Activated naive CD4-positive, alpha-beta T cell treated with anti-CD3 and anti-CD28 coated beads, Interleukin-2, amount 50 U/mL, for 16 hours (primary cell): ENCODE measurements around the gene SARNP.
"Not testable (repeated sequence)": the region's sequence is repeated elsewhere in the genome, so short reads cannot be mapped to it uniquely, and the experiment has no call there.

Experiments used
- DNase-seq: peaks from one replicate; pipeline ENCODE4 v3.0.0-alpha.2; 2020

The SARNP gene

DNA sequence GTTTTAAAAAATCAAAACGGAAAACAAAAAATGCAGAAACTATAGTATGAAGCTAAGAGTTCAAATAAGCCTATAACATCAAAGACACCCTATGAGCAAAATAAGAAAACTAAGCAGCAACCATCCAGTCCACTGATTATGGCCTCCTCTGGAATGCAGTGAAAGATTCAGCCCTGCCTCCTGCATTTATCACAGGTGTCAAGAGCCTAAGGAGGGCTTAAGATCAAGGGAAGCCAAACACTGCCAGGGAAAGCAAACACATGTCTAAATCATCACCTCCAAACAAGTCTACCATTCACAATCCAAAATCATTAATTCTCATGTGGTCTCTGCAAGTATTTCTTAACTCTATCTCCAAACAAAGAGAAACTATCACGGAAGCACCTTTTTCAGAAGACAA lies 28.4 kb downstream of the SARNP start:
- no peak for DNase-seq

DNA sequence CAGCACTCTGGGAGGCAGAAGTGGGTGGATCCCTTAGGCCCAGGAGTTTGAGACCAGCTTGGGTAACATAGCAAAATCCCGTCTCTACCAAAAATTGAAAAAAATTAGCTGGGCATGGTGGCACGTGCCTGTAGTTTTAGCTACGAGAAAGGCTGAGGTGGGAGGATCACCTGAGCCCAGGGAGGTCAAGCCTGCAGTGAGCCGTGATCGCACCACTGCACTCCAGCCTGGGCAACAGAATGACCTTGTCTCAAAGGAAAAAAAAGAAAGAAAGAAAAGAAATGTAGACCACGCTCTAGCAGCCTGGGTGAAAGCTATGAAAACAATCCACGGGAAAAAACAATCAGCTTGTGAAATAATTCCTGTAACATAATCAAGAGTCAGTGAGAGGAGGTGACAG lies 29.0 kb downstream of the SARNP start:
- DNase-seq = no peak

DNA sequence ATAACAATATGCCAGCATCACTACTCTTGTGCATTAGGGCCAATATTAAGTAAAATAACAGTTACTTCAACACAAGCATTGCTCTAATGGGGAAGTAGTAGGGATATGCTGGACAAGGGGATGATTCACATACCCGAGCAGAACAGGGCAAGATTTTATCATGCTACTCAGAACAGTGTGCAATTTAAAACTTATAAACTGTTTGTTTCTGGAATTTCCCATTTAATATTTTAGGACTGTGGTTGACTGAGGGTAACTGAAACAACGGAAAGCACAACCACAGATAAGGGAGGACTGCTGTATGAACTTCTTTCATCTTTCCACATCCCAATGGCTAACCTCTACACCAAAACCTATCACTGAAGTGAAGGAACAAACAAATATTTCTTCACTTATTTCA lies 36.8 kb downstream of the SARNP start:
- DNase-seq = no peak

DNA sequence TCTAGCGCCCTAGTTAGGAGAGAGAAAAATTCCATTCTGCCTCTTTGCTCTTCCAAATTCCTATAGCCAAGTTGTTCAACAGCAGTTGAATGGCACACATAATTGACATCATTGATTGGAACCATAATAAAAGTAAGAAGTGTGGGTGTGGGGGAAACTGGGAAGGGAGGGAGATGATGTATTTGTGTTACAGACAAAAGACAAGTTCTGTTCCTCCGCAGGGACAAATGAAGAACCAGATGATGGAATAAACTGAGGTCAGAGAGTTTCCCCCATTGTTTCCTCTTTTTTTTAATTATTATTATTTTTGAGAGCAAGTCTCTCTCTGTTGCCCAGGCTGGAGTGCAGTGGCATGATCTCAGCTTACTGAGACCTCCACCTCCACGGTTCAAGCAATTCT lies 39.7 kb downstream of the SARNP start:
- no peak for DNase-seq

DNA sequence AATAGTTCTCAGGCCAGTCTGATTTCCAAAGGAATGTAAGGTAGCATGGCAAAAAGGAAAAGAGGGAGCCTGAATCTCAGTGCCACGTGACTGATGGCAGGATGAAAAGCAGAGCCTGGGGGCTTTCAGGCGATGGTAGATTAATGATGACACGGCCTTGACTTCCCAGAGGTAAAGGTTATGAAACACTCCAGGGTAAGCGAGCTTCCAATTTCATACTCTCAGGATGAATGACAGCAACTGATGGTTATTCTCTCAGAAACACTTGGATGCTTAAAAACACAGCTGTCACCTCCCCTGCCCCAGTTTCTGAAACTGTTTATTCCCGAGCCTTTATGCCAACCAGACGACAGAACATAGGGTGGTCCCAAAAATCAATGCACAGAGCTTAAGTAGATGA lies 45.8 kb downstream of the SARNP start:
- no peak for DNase-seq

DNA sequence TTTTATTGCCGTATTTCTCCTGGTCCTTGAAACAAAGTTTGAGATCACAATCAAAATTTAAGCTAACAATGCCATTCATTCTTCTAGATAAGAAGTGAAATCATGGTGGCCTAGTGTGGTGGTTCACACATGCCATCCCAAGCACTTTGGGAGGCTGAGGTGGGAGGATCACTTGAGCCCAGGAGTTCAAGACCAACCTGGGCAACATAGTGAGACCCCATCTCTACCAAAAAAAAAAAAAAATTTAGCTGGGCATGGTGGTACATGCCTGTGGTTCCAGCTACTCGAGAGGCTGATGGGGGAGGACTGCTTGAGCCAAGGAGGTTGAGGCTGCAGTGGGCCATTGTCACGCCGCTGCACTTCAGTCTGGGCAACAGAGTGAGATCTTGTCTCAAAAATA lies 50.4 kb downstream of the SARNP start:
- DNase-seq = no peak

DNA sequence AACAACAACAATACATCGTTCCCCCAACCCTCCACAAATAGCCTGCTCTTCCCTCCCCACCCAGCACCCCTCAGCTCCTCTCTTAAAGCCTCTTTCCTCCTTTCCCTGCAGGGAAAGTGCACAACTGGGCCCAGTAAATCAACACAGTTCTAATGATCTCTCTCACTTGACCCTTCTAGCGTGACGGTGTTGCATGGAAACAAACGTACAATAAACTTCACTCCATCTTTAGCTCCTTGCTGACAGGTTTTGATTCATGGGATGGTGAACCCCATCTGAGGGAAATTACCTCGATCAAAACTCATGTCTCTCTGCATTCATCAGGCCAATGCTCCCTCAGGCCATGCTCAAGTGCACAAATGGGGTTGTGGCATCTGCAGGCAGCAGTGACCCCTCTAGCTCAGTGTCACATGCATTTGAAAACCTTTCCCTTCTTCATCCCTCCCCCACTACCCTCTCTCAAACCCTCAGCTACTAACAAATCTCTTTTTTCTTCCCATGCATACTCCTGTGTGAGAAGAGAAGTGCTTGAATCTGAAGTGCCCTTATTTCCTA lies 51.7 kb downstream of the SARNP start:
- DNase-seq = no peak

DNA sequence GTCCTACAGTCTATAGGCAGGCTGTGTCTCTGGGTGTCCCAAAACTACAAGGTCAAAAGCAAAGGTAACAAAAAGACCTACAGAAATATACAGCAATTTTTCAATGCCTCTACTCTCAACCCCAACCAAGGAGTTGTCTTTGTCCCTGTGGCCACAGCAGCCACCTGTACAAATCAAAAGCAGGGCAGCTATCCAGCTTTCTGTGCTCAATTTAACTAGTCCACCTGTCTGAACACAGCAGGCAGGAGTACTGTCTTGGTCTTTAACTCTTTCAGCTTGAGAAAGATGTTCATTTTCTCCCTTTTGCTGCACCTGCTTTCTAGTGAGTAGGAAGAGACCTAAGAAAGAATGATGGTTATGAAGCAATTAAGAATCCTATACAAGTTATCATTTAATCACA lies 54.9 kb downstream of the SARNP start:
- DNase-seq = no peak

DNA sequence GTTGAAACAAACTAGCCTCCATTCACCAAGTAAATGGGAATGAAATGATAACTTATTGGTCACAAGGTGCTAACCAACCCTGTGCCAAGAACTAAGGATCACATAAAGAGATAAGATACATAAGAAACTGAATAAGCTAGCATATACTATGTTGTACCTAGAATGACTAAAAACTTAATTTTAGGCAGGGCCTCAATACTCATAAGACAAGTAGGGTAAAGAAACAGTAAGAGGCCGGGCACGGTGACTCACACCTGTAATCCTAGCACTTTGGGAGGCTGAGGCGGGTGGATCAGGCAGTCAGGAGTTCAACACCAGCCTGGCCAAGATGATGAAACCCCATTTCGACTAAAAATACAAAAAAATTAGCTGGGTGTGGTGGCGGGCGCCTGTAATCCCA lies 56.9 kb downstream of the SARNP start:
- peak; percentile 34 for DNase-seq

DNA sequence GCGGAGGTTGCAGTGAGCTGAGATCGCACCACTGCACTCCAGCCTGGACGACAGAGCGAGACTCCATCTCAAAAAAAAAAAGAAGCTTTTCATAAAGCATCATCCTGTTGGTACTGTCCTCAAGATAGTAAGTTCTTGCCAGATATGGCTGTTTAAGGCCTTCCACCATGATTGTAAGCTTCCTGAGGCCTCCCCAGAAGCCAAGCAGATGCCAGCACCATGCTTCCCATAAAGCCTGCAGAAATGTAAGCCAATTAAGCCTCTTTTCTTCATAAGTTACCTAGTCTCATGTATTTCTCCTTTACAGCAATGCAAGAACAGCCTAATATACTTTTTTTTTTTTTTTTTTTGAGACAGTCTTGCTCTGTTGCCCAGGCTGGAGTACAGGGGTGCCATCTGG lies 58.9 kb downstream of the SARNP start:
- not testable (repeated sequence) for DNase-seq

DNA sequence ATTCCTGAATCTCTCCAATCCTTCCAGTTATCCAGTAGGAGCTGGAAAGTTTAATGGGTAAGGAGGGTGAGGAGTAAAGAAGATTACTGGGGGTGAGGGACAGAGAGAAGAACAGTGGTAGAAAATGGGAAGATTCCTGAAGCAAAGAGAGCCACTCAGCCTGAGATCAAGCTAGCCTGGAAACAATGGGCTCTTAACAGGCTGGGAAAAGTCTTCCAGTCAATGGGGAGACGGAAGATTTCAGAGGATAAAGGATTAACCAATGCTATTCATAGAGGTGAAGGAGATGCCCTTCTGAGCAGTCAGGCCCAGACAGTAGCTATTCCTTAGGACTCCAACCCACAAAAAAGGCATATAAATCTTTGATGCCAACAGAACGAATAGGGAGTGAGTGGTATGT lies 59.8 kb downstream of the SARNP start:
- DNase-seq = no peak

DNA sequence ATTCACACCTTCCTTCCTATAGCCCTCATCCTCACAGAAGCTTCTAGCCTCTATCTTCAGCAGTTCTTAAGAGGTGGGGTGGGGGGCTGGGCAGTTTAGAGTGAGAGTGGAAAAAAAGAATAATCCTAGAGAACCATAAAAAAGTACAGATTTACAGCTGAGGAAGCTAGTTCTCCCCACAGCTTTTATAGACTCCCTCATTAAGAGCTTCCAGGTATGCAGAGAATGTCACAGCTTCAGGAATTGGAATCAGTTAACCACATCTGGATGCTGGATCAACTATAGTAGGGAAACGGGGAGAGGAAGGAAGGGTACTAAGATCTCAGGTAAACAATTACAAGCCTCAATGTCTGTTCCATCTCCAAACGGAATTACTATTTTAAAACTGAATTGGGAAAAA lies 62.3 kb downstream of the SARNP start:
- DNase-seq = no peak

DNA sequence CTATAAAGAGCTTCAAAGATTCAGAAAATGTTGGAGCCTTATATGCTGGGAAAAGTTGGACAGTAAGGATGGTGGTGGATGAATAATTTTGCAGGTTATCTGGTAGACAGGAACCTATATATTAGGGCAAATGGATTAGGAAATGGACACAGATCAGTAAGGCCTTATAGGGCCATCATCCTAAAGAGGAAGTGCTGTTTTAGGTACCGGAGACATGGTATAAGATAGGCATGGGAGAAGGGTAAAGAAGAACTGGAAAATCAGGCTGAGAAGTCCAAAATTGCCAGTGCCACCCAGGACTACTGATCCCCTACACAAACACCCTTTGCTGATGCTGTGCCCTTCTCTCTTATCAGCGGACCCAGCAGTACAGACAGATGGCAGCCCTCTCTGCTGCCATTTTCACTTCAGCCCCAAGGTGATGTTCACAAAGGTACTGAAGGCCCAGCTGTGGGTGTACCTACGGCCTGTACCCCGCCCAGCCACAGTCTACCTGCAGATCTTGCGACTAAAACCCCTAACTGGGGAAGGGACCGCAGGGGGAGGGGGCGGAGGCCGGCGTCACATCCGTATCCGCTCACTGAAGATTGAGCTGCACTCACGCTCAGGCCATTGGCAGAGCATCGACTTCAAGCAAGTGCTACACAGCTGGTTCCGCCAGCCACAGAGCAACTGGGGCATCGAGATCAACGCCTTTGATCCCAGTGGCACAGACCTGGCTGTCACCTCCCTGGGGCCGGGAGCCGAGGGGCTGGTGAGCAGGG lies 69.1 kb downstream of the SARNP start:
- DNase-seq = no peak

DNA sequence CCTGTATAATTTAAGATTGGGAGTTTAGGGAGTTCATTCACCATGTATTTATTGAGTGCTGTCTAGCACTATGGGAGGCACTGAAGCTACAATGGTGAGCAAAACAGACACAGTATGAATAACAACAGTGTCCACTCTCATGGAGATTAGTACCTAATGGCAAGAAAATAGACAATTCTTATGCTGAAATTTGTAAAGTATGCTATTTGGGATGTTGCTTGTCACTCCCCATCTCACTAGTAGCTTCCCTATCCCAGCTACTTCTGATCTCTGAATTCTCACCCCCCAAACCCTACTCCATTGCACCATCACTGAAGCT lies 70.7 kb downstream of the SARNP start:
- no peak for DNase-seq

DNA sequence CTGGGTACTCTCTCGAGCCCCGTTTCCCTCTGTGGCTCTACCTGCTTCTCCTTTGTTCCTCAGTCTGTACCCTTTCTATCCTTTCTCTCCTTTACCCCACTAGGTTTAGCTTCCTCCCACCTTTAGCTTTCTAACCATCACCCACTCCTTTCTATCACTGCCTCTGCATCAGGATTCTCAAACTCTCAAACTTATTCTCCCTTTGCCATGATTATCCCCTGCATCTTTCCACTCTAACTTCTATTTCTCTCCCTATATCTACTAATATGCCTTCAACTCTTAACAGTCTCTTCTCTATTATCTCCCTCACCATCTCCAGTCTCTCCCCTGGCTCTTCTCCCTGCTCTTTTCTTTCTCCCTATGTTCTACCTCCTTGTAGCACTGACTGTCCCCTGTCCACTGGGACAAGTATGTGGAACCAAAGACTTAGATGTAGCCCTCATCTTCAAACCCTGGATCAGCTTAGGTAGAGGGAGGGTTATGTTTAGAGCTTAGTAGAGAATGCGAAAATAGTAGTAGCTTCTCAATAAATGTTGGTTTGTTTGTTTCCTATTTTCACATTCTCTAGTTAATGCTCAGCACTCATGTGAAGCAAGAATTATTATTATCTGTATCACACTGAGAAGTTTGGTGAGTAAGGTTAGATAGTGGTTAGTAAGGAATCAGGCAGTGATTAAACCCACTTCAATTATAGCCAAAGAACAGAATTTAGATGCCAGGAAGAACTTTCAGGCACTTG lies 71.2 kb downstream of the SARNP start:
- no peak for DNase-seq

DNA sequence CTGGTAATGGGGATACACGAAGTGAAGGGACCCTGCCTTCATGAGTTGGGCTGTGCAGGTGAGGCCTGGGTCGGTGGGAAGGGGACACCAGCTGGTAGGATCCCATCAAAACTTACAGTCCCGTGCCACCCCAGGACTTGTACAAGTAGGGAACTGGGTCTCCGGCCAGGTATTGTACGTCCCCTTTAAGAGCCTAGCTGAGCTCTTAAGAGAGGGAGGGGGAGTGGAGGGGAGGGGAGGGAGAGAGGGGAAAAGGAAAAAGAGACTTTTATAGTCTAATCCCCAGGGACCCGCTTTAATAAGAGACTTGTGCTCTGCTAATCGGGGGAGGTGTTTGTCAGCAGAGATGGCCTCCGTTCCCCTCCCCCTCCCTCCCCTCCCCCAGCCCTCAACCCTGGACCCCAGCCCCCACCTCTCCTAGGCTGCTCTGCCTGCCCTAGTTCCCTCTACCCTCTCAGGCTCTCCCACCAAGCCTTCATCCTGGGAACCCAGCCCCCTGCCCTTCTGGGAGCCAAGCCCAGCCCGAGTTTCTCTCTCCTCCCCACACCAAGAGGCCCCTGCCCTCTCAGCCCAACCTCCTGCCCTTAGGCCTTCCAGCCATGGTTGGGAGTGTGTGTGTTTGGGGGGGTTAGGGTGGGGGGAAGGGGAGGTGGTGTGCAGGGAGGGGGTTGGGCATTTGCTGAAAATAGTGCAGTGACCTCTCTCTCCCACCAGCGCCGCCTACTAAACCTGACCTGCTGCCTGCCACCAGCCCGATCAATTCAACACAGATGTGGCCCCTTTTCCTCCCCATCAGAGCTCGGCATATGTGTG lies 72.0 kb downstream of the SARNP start:
- no peak for DNase-seq

DNA sequence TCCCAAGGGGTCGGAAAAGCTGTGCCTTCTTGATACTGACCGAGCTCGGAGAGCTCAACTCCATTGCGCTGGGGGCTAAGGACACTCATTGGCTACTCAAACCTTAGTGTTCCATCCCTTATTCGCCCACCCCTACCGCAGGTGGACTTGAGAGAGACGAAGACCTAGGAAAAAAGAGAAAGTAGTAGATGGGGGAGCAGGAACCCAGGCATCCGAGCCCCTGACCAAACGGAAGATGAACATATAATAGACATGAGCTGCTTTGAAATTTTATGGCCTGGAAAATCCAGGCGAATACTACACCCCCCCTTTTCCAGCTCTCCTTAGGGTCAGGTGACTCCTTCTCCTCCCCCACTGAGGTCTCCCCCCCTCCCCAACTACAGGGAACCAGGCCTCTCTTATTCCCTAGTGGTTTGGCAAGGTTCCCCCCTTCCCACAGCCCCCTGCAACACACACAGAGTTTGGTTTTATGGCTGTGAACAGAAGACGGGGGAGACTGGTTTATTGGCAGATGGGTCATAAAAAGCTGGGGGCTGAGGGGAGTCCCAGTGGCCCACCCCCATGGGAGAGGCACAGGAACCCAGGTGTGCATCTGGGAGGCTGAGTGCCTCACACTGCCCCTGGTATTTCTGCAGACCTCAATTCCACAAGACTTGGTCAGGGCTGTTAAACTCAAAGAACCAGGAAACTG lies 73.0 kb downstream of the SARNP start:
- DNase-seq = no peak

DNA sequence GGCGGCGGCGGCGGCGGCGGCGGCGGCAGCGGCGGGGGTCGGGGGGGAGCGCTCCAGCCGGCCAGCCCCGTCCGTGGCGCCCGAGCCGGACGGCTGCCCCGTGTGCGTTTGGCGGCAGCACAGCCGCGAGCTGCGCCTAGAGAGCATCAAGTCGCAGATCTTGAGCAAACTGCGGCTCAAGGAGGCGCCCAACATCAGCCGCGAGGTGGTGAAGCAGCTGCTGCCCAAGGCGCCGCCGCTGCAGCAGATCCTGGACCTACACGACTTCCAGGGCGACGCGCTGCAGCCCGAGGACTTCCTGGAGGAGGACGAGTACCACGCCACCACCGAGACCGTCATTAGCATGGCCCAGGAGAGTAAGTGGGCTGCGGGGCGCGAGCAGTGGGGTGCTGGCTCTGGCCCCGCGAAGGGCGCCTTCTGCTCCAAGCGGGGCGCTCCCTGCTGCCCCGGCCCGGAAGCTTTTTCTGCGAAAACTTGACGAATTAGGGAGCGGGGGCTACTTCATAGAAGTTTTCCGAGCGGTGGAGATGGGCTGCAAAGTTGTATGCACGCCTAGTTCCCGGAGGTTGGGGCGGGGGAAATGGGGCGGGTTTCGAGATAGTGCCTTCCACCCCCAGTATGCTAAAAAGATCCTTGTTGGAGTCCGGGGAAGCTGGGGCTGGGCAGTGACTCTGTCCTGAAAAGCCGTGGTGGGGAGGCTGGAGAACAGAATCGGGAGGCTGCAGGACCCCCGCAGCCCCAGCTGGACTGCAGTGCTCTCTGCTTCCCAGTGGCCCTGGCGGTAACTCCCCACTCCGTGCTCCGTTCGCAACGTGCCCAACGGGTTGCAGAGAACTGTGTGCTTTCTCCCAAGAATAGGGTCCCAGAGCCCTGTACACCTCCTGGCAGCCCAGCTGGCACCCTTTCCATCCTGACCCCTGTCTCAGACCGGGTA lies 73.9 kb downstream of the SARNP start:
- DNase-seq = peak; percentile 46

DNA sequence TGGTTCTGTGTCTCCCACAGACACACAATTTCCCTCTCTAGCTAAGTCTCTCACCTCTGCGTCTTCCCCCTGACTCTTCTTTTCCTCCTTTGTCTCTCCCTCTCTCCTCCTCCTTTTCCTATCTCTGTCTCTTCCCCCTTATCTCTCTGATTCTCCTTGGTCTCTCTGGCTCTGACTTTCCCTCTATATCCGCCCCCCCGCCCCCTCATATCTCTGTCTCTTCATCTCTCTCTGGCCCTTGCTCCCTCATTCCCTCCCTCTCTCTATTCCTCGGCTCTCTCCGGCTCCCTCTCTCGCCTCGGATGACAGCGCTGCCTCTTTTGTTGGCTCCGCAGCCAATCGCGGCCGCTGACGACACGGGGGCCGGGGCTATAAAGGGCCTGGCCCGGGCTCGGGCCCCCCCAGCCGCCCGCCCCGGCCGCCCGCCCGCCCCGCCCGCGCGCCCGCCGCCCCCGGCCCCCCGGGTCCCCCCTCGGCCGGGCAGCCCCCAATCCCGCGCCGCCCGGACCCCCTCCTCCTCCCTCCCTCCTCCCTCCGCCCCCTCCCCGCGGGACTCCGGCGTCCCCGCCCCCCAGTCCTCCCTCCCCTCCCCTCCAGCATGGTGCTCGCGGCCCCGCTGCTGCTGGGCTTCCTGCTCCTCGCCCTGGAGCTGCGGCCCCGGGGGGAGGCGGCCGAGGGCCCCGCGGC lies 74.7 kb downstream of the SARNP start, which contains the start of gene GDF11:
Gene GDF11, plus strand, starts transcription at position 404 of the 687 bp plus-strand sequence. Its CDS starts 195 bp downstream, at position 599.
- DNase-seq = peak; percentile 76

DNA sequence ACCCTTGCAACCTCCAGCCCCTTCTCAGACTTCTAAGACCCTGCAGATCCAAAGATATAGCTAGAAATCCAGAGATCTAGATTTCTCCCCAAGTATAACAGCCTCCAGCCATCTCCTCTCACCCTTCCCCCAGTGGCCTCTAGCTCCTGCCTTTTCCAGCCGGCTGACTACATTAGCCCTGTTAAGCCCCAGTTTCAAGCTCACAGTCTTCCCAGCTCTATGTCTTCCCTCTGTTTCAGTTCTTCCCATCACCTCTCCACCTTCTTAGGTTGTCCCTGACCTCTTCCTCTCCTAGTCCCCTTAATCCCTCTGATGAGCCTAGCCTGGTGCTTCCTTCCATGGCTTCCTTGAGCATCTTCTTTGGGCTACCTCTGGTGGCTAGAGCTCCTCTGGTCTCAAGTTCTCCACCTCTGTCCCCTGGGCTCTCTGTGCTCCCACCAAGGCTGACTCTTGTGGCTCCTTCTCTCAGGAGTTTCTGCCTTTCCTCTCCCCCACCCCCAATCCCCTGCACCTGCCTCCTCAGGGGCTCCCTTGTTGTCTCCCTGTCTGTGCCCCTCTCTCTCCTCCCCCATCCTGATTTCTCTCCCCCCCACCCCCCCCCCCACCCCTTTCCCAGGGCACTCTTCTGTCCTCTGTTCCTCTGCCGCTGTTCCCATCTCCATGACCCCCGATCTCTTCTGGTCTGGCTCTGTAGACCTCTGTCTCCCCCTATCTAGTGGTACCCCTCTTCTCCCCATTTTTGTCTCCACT lies 75.4 kb downstream of the SARNP start:
- DNase-seq = no peak
